KOPT-K1 (cell line): ENCODE measurements around the gene GPR35.

Source experiments
- H3K27ac ChIP-seq: fragments of 200-600 bp; sonication (generic); 2 replicates; pipeline ENCODE4 v1.5.1; 2016; ENCODE audit warnings: antibody characterized with exemption, mild to moderate bottlenecking, low read depth, low read length; ENCODE audit not compliant: poor library complexity, severe bottlenecking
- H3K36me3 ChIP-seq: fragments of 200-600 bp; sonication (generic); 2 replicates; pipeline ENCODE4 v1.5.1; 2017; ENCODE audit warnings: antibody characterized with exemption, mild to moderate bottlenecking, low read length, moderate library complexity; ENCODE audit not compliant: insufficient read depth
- H3K9me3 ChIP-seq: fragments of 200-600 bp; sonication (generic); 2 replicates; pipeline ENCODE4 v1.5.1; 2017; ENCODE audit warnings: antibody characterized with exemption, low read length, mild to moderate bottlenecking; ENCODE audit not compliant: insufficient read depth, poor library complexity, severe bottlenecking

GPR35 gene

DNA sequence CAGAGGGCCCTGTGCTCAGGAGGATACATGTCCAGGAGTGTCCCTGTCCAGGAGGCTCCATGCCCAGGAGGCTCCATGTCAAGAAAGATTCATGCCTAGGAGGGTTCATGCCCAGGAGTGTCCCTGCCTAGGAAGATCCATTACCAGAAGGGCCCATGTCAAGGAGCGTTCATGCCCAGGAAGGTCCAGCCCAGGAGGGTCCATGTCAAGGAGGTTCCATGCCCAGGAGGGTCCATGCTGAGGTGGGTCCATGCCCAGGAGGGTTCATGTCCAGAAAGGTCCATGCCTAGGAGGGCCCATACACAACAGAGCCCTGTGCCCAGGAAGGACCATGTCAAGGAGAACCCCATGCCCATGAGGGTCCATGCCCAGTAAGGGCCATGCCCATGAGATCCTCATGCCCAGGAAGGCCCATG, 7.0 kb downstream of the GPR35 start:
- H3K36me3 ChIP-seq = no peaks in the 10 kb centered on the region
- peaks cover 38% of the 10 kb centered on the region for H3K9me3 ChIP-seq
- no peak overlapping the region for H3K27ac ChIP-seq

GRCh38 chr2:240635121-240635997, 10.1 kb downstream of the GPR35 start:
- no peaks in the 10 kb centered on the region for H3K36me3 ChIP-seq
- peaks cover 38% of the 10 kb centered on the region for H3K9me3 ChIP-seq
- no peak overlapping the region for H3K27ac ChIP-seq

DNA sequence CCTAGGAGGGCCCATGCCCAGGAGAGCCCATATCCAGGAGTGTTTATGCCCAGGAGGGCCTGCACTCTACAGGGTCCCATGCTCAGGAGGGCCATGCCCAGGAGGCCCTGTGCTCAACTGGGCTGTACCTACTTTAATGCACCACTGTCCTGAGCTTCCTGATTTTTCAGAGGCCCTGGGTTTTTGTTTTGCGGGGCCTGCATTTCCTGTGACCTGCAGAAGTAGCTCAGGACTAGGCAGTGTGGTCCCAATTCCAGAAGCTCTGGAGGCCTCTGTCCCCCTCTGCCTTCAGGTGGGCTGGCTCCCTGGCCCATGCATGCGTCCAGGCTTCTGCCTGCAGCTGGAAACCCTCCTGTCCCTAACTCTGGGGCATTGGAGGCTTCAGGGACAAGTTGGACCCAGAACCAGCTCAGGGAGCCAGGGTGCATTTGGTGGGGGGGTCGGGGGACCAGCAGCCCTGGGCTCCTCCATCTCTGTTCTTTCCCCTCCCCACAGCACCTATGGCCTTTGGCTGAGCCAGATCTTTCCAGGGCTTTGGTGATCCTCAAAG, 10.8 kb downstream of the GPR35 start:
- no peak overlapping the region for H3K27ac ChIP-seq
- H3K9me3 ChIP-seq = peaks cover 38% of the 10 kb centered on the region
- H3K36me3 ChIP-seq = no peaks in the 10 kb centered on the region

- H3K9me3 ChIP-seq = peaks cover 38% of the 10 kb centered on the region
Observed at GRCh38 chr2:240636563-240637115, 11.4 kb downstream of the GPR35 start.

GRCh38 chr2:240637116-240637900, 12.0 kb downstream of the GPR35 start:
- peaks cover 44% of the 10 kb centered on the region for H3K9me3 ChIP-seq
- no peak overlapping the region for H3K27ac ChIP-seq
- H3K36me3 ChIP-seq = no peaks in the 10 kb centered on the region

More at GRCh38 chr2:240636563-240637115, 11.4 kb downstream of the GPR35 start:
- Histone ChIP-seq H3K27ac (no peak overlapping the region), H3K36me3 (no peaks in the 10 kb centered on the region)

- H3K27ac ChIP-seq = no peak overlapping the region
- H3K9me3 ChIP-seq = peaks cover 39% of the 10 kb centered on the region
- no peaks in the 10 kb centered on the region for H3K36me3 ChIP-seq
Observed at GRCh38 chr2:240637901-240638345, 12.6 kb downstream of the GPR35 start.

DNA sequence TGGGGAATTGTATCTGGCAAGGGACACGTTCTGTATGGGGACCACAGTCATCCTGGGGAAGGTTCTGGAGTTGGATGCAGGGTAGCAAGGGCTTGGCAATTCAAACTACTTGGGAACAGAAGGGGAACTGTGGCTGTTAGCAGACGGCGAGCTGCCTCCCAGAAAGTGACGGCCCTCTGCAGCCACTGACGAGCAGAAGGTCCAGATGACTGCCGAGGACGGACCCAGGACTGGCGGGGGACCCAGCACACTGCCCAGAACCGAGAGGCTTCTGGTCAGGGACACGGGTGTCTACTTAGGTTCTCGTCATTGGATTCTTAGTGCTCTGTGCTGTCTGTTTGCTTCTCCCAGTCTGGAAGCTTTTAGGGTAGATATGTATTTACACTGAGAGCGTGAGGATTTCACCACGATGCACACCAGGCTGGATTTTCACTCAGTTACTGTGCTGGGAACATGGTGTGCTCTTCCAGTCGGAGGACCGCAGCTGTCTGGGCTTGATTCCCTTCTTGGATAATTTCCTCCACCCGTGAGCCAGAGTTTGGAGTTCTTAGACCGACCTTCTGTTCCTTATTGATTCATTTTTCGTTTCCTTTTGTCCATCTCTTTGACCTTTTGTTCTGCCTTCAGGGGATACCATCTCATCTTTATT, 13.4 kb downstream of the GPR35 start:
- no peaks in the 10 kb centered on the region for H3K36me3 ChIP-seq
- peaks cover 32% of the 10 kb centered on the region for H3K9me3 ChIP-seq
- no peak overlapping the region for H3K27ac ChIP-seq

DNA sequence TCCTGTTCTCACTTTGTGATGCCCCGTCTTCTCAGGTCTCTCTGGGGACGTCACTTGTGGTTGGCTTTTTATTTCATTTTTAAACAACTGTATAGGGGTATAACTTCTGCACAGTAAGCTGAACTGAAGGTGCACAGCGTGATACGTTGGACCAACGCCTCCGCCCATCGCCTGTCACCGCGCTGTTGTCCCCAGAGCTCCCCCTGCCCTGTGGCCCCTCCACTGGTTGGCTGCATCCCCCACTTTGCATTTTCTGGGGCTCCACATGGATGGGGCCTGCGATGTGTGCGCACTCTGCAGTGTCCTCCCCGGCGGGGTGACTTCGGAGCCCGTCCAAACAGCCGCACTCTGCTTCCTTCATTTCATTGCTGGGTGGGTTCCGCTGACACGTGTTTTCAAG, 14.3 kb downstream of the GPR35 start:
- H3K36me3 ChIP-seq = no peaks in the 10 kb centered on the region
- no peak overlapping the region for H3K27ac ChIP-seq
- H3K9me3 ChIP-seq = peaks cover 23% of the 10 kb centered on the region

- H3K27ac ChIP-seq = no peak overlapping the region
- H3K9me3 ChIP-seq = peaks cover 9% of the 10 kb centered on the region
- H3K36me3 ChIP-seq = no peaks in the 10 kb centered on the region
Observed at GRCh38 chr2:240640939-240641338, 15.7 kb downstream of the GPR35 start.

- H3K36me3 ChIP-seq = no peaks in the 10 kb centered on the region
- H3K9me3 ChIP-seq = peaks cover 8% of the 10 kb centered on the region
- H3K27ac ChIP-seq = no peak overlapping the region
Observed at GRCh38 chr2:240642061-240642805, 17.0 kb downstream of the GPR35 start.

DNA sequence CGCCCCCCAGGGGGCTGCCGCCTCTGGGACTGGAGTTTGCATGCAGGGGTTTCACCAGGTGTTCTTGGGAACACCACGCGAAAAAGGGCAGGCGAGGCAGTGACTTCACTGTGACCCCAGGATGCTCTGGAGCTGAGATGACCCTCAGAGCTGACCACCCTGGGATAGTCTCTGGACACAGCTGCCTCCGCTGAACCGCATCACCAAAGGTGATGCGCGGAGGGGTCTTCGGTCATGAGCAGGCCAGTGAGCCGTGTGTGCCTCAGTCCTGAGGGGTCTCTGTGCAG, 17.5 kb downstream of the GPR35 start:
- peaks cover 8% of the 10 kb centered on the region for H3K9me3 ChIP-seq
- H3K27ac ChIP-seq = no peak overlapping the region
- H3K36me3 ChIP-seq = no peaks in the 10 kb centered on the region

GRCh38 chr2:240643093-240643810, 18.0 kb downstream of the GPR35 start:
- Histone ChIP-seq H3K36me3 (no peaks in the 10 kb centered on the region), H3K27ac (no peak overlapping the region), H3K9me3 (peaks cover 8% of the 10 kb centered on the region)

GRCh38 chr2:240643811-240644150, 18.5 kb downstream of the GPR35 start:
- Histone ChIP-seq H3K9me3 (peaks cover 8% of the 10 kb centered on the region), H3K36me3 (no peaks in the 10 kb centered on the region), H3K27ac (no peak overlapping the region)

- H3K36me3 ChIP-seq = no peaks in the 10 kb centered on the region
Observed at GRCh38 chr2:240644171-240644651, 18.9 kb downstream of the GPR35 start.

More at GRCh38 chr2:240644171-240644651, 18.9 kb downstream of the GPR35 start:
- H3K27ac ChIP-seq = no peak overlapping the region
- peaks cover 8% of the 10 kb centered on the region for H3K9me3 ChIP-seq
